IMR-90 (cell line): ENCODE measurements around the gene OR1S1. TPM values are rescaled to one million over a fixed set of nuclear protein-coding genes. Genes with fewer than 3 reads are reported as not detected.

Experiments
- ATAC-seq: fragments of 200-7000 bp; cut with Tn5 transposase; 2 replicates; pipeline ENCODE4 v1.9.1; 2020; ENCODE audit warnings: low read depth, mild to moderate bottlenecking, moderate library complexity
- BruUV-seq: library from RNA; stranded (reverse); fragments of 400-500 nt; replicated peaks from 2 replicates; lab custom pipeline; 2021; lab: Mats Ljungman, UMichigan
- CTCF ChIA-PET: fragments of 300-600 bp; formaldehyde crosslinking; extraction: SDS; loops from one replicate; lab custom pipeline; 2021; ENCODE audit warnings: antibody characterized with exemption; lab: Yijun Ruan, JAX
- POLR2A ChIA-PET: fragments of 300-600 bp; sonication (Branson Sonifier 250); formaldehyde crosslinking; loops from one replicate; lab custom pipeline; 2022; ENCODE audit warnings: antibody characterized with exemption; ENCODE audit not compliant: unreplicated experiment; lab: Charles Lee
- DNase-seq: peaks from one replicate; pipeline ENCODE4 v3.0.0; 2013
- H2AFZ ChIP-seq: replicated peaks from 2 replicates; pipeline ENCODE3; 2013; ENCODE audit warnings: low read length, mild to moderate bottlenecking; ENCODE audit not compliant: poor library complexity
- H2AK5ac ChIP-seq: 2 replicates; pipeline ENCODE4 v1.6.1; 2013; ENCODE audit warnings: low read depth, low read length, inconsistent platforms
- H2AK9ac ChIP-seq: replicated peaks from 2 replicates; pipeline ENCODE3; 2013; ENCODE audit warnings: mild to moderate bottlenecking, low read depth, low read length, moderate library complexity; ENCODE audit not compliant: poor library complexity
- H2BK120ac ChIP-seq: 2 replicates; pipeline ENCODE4 v1.6.1; 2013; ENCODE audit warnings: low read depth, low read length, inconsistent platforms
- H2BK15ac ChIP-seq: 3 replicates; pipeline ENCODE4 v1.6.1; 2013; ENCODE audit warnings: low read depth, low read length, inconsistent platforms
- H2BK20ac ChIP-seq: 2 replicates; pipeline ENCODE4 v1.6.1; 2013; ENCODE audit warnings: low read depth, mild to moderate bottlenecking, inconsistent platforms, low read length, moderate library complexity
- H2BK5ac ChIP-seq: 2 replicates; pipeline ENCODE4 v1.6.1; 2013; ENCODE audit warnings: mild to moderate bottlenecking, low read depth, low read length, inconsistent platforms; ENCODE audit not compliant: poor library complexity, severe bottlenecking
- H3K14ac ChIP-seq: replicated peaks from 2 replicates; pipeline ENCODE4 v1.6.1; 2013; ENCODE audit warnings: low read depth, low read length, inconsistent platforms
- H3K18ac ChIP-seq: 2 replicates; pipeline ENCODE4 v1.6.1; 2013; ENCODE audit warnings: low read depth, low read length, control low read depth
- H3K23ac ChIP-seq: 2 replicates; pipeline ENCODE4 v1.6.1; 2013; ENCODE audit warnings: low read depth, low read length, inconsistent platforms
- H3K27ac ChIP-seq: 2 replicates; pipeline ENCODE4 v1.5.1; 2013; ENCODE audit warnings: mild to moderate bottlenecking, control low read depth, low read length; ENCODE audit not compliant: insufficient read depth
- H3K27me3 ChIP-seq: 2 replicates; pipeline ENCODE4 v1.6.1; 2013; ENCODE audit warnings: low read length; ENCODE audit not compliant: control insufficient read depth, insufficient read depth
- H3K36me3 ChIP-seq: 2 replicates; pipeline ENCODE4 v1.6.1; 2013; ENCODE audit warnings: low read length, mixed read lengths; ENCODE audit not compliant: control insufficient read depth, insufficient read depth
- H3K4ac ChIP-seq: 2 replicates; pipeline ENCODE4 v1.6.1; 2013; ENCODE audit warnings: low read depth, low read length, inconsistent platforms
- H3K4me1 ChIP-seq: 2 replicates; pipeline ENCODE4 v1.6.1; 2013; ENCODE audit warnings: low read length, mixed read lengths; ENCODE audit not compliant: control insufficient read depth, insufficient read depth
- H3K4me2 ChIP-seq: 2 replicates; pipeline ENCODE4 v1.6.1; 2013; ENCODE audit warnings: low read depth, mild to moderate bottlenecking, control low read depth, low read length, moderate library complexity
- H3K4me3 ChIP-seq: 2 replicates; pipeline ENCODE4 v1.5.1; 2013; ENCODE audit warnings: low read depth, mild to moderate bottlenecking, control low read depth, low read length, moderate library complexity; ENCODE audit not compliant: insufficient read depth
- H3K56ac ChIP-seq: 2 replicates; pipeline ENCODE4 v1.6.1; 2013; ENCODE audit warnings: low read length, inconsistent platforms; ENCODE audit not compliant: insufficient read depth; ENCODE audit errors: extremely low read depth
- H3K79me1 ChIP-seq, 2 experiments: 2 replicates each; pipeline ENCODE4 v1.6.1; 2013; ENCODE audit warnings: low read length in 2 of 2, inconsistent platforms in 1 of 2, low read depth in 1 of 2
- H3K9ac ChIP-seq: 2 replicates; pipeline ENCODE4 v1.6.1; 2013; ENCODE audit warnings: low read depth, low read length, control low read depth
- H3K9me1 ChIP-seq: 2 replicates; pipeline ENCODE4 v1.6.1; 2013; ENCODE audit warnings: low read length, inconsistent platforms; ENCODE audit not compliant: insufficient read depth
- H3K9me3 ChIP-seq: 2 replicates; pipeline ENCODE4 v1.6.1; 2013; ENCODE audit warnings: low read length; ENCODE audit not compliant: control insufficient read depth, insufficient read depth
- H4K20me1 ChIP-seq: 2 replicates; pipeline ENCODE4 v1.6.1; 2013; ENCODE audit warnings: low read length, inconsistent platforms; ENCODE audit not compliant: insufficient read depth
- H4K5ac ChIP-seq: 2 replicates; pipeline ENCODE4 v1.6.1; 2013; ENCODE audit warnings: mild to moderate bottlenecking, low read depth, low read length, control low read depth
- H4K8ac ChIP-seq, 2 experiments: 2 replicates each; pipeline ENCODE4 v1.6.1; 2013; ENCODE audit warnings: low read depth in 2 of 2, low read length in 2 of 2, control low read depth in 1 of 2, inconsistent platforms in 1 of 2
- H4K91ac ChIP-seq: 2 replicates; pipeline ENCODE4 v1.6.1; 2013; ENCODE audit warnings: low read depth, low read length, inconsistent platforms; ENCODE audit not compliant: insufficient read depth
- BHLHE40 ChIP-seq: fragments of 150-350 bp; IDR thresholded peaks from 2 replicates; pipeline ENCODE4 v1.6.1; 2016; ENCODE audit warnings: mild to moderate bottlenecking, low read depth, low read length
- CHD1 ChIP-seq: IDR thresholded peaks from 2 replicates; pipeline ENCODE4 v1.6.1; 2012; ENCODE audit warnings: low read depth, low read length, improper control_type of control experiment
- CTCF ChIP-seq: conservative IDR thresholded peaks from 2 replicates; pipeline ENCODE4 v1.5.1; 2012; ENCODE audit warnings: mild to moderate bottlenecking, low read depth, low read length, improper control_type of control experiment
- ELK1 ChIP-seq: fragments of 150-350 bp; IDR thresholded peaks from 2 replicates; pipeline ENCODE4 v1.6.1; 2016; ENCODE audit warnings: low read depth, mild to moderate bottlenecking, low read length, moderate library complexity, borderline replicate concordance
- MAFK ChIP-seq: IDR thresholded peaks from 2 replicates; pipeline ENCODE4 v1.6.1; 2012; ENCODE audit warnings: low read depth, low read length, improper control_type of control experiment
- MAZ ChIP-seq: IDR thresholded peaks from 2 replicates; pipeline ENCODE4 v1.6.1; 2012; ENCODE audit warnings: low read depth, mild to moderate bottlenecking, low read length, improper control_type of control experiment, moderate library complexity, borderline replicate concordance
- POLR2A ChIP-seq: IDR thresholded peaks from 2 replicates; pipeline ENCODE4 v1.6.1; 2012; ENCODE audit warnings: mild to moderate bottlenecking, low read depth, low read length
- RAD21 ChIP-seq: IDR thresholded peaks from 2 replicates; pipeline ENCODE4 v1.6.1; 2012; ENCODE audit warnings: low read length, improper control_type of control experiment
- SMC3 ChIP-seq: fragments of 150-350 bp; IDR thresholded peaks from 2 replicates; pipeline ENCODE4 v1.6.1; 2016; ENCODE audit warnings: low read depth, mild to moderate bottlenecking, antibody characterized with exemption, low read length, moderate library complexity
- USF2 ChIP-seq: fragments of 150-350 bp; IDR thresholded peaks from 2 replicates; pipeline ENCODE4 v1.6.1; 2017; ENCODE audit warnings: mild to moderate bottlenecking, antibody characterized with exemption, low read length, low read depth
- WGBS, 2 experiments: methylation state at CpG; one replicate each; pipeline versions ENCODE4 v1.1.5 to v1.1.7; 2013; ENCODE audit warnings: missing lambda C conversion rate in 2 of 2; ENCODE audit not compliant: insufficient read length in 1 of 2; ENCODE audit errors: extremely low coverage in 2 of 2; 5-methylcytosine and 5-hydroxymethylcytosine counted together
- dilution Hi-C: fragments of 300-500 bp; cut with HindIII; formaldehyde crosslinking; loops from one replicate; pipeline ENCODE4 v1.14.3; 2018; ENCODE audit warnings: low sequenced_read_pairs; ENCODE audit not compliant: unreplicated experiment
- in situ Hi-C: fragments of 300-500 bp; cut with MboI; formaldehyde crosslinking; loops from 3 replicates; pipeline ENCODE4 v1.14.3; 2019; ENCODE audit warnings: low sequenced_read_pairs, inconsistent platforms, mixed read lengths
- intact Hi-C: fragments of 100-400 bp; cut with micrococcal nuclease; formaldehyde crosslinking; loops from 2 replicates; pipeline ENCODE4 v1.10.0; 2022
- polyA plus RNA-seq, 3 experiments: library from polyadenylated mRNA; depleted of rRNA; stranded (reverse); fragments of >200 nt; gene quantifications; 2 replicates each; pipeline ENCODE4 v1.2.3, GENCODE V29; 2012; ENCODE audit warnings: low replicate concordance in 1 of 3
- total RNA-seq: library from RNA; depleted of rRNA; stranded (reverse); fragments of >200 nt; gene quantifications from 2 replicates; pipeline ENCODE4 v1.2.3, GENCODE V29; 2012

Gene OR1S1
- total and polyA plus RNA-seq, 2 of the 4 experiments (the other 2 are of a cell fraction) = not detected

- H2AK9ac ChIP-seq = no peak overlapping the region
- H3K27me3 ChIP-seq = 0 out of 2 replicates have a peak, but pooled peaks cover 2% of the 10 kb centered on the region
- H2AK5ac ChIP-seq = no peak overlapping the region
- no TSS peak for BruUV-seq
- dilution Hi-C loops (no loop called here), in situ Hi-C loops (no loop called here), intact Hi-C loops (no loop called here)
- no peak overlapping the region for H3K56ac ChIP-seq
- no peak for DNase-seq
- WGBS, 2 experiments = no CpG with 5 or more reads among the region's 4 CpGs
- H2BK15ac ChIP-seq = no peak overlapping the region
- CTCF ChIA-PET = interaction anchor here (0.6 kb wide), 1 partner anchor 85 kb away, joined by 3 read pairs; no protein-coding TSS in a partner anchor
- TF ChIP-seq ELK1 (no peak), MAZ (no peak), MAFK (no peak), BHLHE40 (no peak), POLR2A (no peak), CHD1 (no peak), CTCF (no peak), RAD21 (no peak), SMC3 (no peak), USF2 (no peak)
- H2BK120ac ChIP-seq = no peak overlapping the region
- H2BK20ac ChIP-seq = no peak overlapping the region
- H3K9me3 ChIP-seq = no peaks in the 10 kb centered on the region
- H3K27ac ChIP-seq = no peak overlapping the region
- no peaks in the 10 kb centered on the region for H3K36me3 ChIP-seq
- no peak overlapping the region for H2BK5ac ChIP-seq
- H3K4me2 ChIP-seq = no peak overlapping the region
- no peaks in the 10 kb centered on the region for H3K79me1 ChIP-seq
- POLR2A ChIA-PET = no interaction called here
- H3K23ac ChIP-seq = no peak overlapping the region
- no peak for ATAC-seq
- H3K9ac ChIP-seq = no peak overlapping the region
- no peak overlapping the region for H3K4me3 ChIP-seq
- no peaks in the 10 kb centered on the region for H3K9me1 ChIP-seq
- no peak overlapping the region for H2AFZ ChIP-seq
- H4K5ac ChIP-seq = no peak overlapping the region
- H4K8ac ChIP-seq = no peak overlapping the region
- no peak overlapping the region for H3K14ac ChIP-seq
- no peak overlapping the region for H3K4ac ChIP-seq
- H4K20me1 ChIP-seq = no peaks in the 10 kb centered on the region
- H4K91ac ChIP-seq = no peak overlapping the region
- no peaks in the 10 kb centered on the region for H3K4me1 ChIP-seq
- H3K18ac ChIP-seq = no peak overlapping the region
These were observed 25.6 kb upstream of the OR1S1 start for GRCh38 chr11:58186938-58187337.
